Measurements from ENCODE around the gene SLCO2B1.

- TF ChIP-seq CREB1 (CRISPR knock-in tag; IDR thresholded peaks at IDR 0.05; ENCODE audit: low read depth), result no peak
- TF ChIP-seq, protein P1, sequence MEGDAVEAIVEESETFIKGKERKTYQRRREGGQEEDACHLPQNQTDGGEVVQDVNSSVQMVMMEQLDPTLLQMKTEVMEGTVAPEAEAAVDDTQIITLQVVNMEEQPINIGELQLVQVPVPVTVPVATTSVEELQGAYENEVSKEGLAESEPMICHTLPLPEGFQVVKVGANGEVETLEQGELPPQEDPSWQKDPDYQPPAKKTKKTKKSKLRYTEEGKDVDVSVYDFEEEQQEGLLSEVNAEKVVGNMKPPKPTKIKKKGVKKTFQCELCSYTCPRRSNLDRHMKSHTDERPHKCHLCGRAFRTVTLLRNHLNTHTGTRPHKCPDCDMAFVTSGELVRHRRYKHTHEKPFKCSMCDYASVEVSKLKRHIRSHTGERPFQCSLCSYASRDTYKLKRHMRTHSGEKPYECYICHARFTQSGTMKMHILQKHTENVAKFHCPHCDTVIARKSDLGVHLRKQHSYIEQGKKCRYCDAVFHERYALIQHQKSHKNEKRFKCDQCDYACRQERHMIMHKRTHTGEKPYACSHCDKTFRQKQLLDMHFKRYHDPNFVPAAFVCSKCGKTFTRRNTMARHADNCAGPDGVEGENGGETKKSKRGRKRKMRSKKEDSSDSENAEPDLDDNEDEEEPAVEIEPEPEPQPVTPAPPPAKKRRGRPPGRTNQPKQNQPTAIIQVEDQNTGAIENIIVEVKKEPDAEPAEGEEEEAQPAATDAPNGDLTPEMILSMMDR (conservative IDR thresholded peaks at IDR 0.05; ENCODE audit: low read depth in 2 of 2), result no peak
- TF ChIP-seq, protein P2, sequence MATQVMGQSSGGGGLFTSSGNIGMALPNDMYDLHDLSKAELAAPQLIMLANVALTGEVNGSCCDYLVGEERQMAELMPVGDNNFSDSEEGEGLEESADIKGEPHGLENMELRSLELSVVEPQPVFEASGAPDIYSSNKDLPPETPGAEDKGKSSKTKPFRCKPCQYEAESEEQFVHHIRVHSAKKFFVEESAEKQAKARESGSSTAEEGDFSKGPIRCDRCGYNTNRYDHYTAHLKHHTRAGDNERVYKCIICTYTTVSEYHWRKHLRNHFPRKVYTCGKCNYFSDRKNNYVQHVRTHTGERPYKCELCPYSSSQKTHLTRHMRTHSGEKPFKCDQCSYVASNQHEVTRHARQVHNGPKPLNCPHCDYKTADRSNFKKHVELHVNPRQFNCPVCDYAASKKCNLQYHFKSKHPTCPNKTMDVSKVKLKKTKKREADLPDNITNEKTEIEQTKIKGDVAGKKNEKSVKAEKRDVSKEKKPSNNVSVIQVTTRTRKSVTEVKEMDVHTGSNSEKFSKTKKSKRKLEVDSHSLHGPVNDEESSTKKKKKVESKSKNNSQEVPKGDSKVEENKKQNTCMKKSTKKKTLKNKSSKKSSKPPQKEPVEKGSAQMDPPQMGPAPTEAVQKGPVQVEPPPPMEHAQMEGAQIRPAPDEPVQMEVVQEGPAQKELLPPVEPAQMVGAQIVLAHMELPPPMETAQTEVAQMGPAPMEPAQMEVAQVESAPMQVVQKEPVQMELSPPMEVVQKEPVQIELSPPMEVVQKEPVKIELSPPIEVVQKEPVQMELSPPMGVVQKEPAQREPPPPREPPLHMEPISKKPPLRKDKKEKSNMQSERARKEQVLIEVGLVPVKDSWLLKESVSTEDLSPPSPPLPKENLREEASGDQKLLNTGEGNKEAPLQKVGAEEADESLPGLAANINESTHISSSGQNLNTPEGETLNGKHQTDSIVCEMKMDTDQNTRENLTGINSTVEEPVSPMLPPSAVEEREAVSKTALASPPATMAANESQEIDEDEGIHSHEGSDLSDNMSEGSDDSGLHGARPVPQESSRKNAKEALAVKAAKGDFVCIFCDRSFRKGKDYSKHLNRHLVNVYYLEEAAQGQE (IDR thresholded peaks at IDR 0.05; ENCODE audit: unreplicated experiment), result no peak
These were observed 7.5 kb upstream of the SLCO2B1 start for GRCh38 chr11:75143420-75143731.
